Mammary epithelial cell (primary cell): ENCODE results near the gene KRT15.

Experiments used
- EZH2 ChIP-seq: IDR thresholded peaks from 2 replicates; pipeline ENCODE4 v1.6.1; 2012; ENCODE audit warnings: low read length, inconsistent platforms, borderline replicate concordance
- TF ChIP-seq, protein P1 (sequence below), 2 donors: IDR thresholded peaks in 1 of 2; conservative IDR thresholded peaks in 1 of 2; 2 replicates each; pipeline ENCODE4 v1.5.1; 2011 to 2012; ENCODE audit warnings: inconsistent platforms in 2 of 2, low read length in 2 of 2, mild to moderate bottlenecking in 2 of 2, control low read depth in 1 of 2, low read depth in 1 of 2; ENCODE audit not compliant: insufficient read depth in 1 of 2; ENCODE audit errors: extremely low read depth in 1 of 2

DNA sequence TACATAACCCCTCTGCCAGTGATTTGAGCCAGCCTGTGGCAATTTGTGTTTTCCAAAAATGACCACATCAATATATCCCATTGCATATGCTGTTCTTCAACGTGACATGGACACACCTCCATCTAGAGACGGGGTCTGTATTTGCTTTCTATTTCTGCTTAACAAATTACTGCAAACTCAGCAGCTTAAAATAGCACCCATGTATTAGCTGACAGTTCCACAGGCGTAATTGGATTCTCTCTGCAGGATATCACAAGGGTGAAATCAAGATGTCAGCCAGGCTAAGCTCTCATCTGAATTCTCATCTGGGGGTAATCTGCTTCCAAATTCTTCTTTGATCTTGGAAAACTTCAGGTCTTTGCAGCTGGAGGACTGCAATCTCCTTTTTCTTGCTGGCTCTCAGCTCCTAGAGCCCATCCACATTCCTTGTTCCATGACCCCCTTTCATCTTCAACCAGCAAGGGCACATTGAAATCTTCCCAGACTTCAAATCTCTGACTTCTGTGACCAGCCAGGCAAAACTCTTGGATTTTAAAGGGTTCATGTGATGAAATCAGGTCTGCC lies 45.0 kb upstream of the KRT15 start:
- TF ChIP-seq, protein P1, sequence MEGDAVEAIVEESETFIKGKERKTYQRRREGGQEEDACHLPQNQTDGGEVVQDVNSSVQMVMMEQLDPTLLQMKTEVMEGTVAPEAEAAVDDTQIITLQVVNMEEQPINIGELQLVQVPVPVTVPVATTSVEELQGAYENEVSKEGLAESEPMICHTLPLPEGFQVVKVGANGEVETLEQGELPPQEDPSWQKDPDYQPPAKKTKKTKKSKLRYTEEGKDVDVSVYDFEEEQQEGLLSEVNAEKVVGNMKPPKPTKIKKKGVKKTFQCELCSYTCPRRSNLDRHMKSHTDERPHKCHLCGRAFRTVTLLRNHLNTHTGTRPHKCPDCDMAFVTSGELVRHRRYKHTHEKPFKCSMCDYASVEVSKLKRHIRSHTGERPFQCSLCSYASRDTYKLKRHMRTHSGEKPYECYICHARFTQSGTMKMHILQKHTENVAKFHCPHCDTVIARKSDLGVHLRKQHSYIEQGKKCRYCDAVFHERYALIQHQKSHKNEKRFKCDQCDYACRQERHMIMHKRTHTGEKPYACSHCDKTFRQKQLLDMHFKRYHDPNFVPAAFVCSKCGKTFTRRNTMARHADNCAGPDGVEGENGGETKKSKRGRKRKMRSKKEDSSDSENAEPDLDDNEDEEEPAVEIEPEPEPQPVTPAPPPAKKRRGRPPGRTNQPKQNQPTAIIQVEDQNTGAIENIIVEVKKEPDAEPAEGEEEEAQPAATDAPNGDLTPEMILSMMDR (conservative IDR thresholded peaks at IDR 0.05 in 1 of 2, IDR thresholded peaks at IDR 0.05 in 1 of 2; ENCODE audit: extremely low read depth in 1 of 2, insufficient read depth in 1 of 2, low read depth in 1 of 2, low read length in 2 of 2) = no peak
- TF ChIP-seq EZH2 = no peak
